ENCODE results near the gene RYR2.

DNA sequence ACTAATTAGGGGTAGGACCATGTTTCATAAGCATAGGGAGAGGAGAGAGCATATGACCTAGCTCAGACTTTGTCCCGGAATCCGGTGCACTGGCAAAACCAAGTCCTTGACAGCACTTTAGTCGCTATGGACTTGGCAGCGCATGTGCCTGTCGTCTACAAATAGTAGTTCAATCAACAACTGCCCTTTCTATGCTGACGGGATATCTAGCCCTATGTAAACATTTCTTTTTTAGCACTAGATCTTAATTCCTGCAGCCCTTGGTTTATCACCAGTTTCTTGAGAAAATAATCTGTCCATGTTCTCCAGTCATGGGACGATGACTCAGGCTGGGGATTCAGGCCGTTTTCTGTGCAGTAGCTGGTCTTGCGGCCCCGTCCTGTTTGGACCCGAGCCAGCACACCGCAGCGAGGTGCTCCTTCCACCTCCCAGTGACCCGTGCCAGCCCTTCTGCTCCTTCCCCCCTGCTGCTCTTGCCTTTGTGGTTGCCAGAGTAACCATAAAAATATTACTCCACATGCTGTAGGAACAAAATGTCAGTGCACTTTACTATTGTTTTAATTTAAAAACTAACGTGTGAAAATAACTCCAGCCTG, 29.1 kb upstream of the RYR2 start:
- TF ChIP-seq POLR2A (IDR thresholded peaks at IDR 0.05) = no peak
- TF ChIP-seq, protein P1, sequence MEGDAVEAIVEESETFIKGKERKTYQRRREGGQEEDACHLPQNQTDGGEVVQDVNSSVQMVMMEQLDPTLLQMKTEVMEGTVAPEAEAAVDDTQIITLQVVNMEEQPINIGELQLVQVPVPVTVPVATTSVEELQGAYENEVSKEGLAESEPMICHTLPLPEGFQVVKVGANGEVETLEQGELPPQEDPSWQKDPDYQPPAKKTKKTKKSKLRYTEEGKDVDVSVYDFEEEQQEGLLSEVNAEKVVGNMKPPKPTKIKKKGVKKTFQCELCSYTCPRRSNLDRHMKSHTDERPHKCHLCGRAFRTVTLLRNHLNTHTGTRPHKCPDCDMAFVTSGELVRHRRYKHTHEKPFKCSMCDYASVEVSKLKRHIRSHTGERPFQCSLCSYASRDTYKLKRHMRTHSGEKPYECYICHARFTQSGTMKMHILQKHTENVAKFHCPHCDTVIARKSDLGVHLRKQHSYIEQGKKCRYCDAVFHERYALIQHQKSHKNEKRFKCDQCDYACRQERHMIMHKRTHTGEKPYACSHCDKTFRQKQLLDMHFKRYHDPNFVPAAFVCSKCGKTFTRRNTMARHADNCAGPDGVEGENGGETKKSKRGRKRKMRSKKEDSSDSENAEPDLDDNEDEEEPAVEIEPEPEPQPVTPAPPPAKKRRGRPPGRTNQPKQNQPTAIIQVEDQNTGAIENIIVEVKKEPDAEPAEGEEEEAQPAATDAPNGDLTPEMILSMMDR (IDR thresholded peaks at IDR 0.05) = no peak
- no peak for TF ChIP-seq EP300 (IDR thresholded peaks at IDR 0.05)

All from suprapubic skin (tissue), 3 donors.